22Rv1 (cell line): Measurements from ENCODE around the gene EIPR1.

Experiments used
- H3K27ac ChIP-seq: fragments of 450-650 bp; 2 replicates; pipeline ENCODE4 v1.5.1; 2017
- CTCF ChIP-seq: fragments of 450-650 bp; IDR thresholded peaks from 2 replicates; pipeline ENCODE4 v1.5.1; 2017; ENCODE audit warnings: mild to moderate bottlenecking
- ZFX ChIP-seq: fragments of 450-650 bp; IDR thresholded peaks from 2 replicates; pipeline ENCODE4 v1.6.1; 2017; ENCODE audit warnings: antibody characterized with exemption, borderline replicate concordance

EIPR1 gene

GRCh38 chr2:3319745-3320566 lies 57.7 kb downstream of the EIPR1 start:
- H3K27ac ChIP-seq = no peak overlapping the region
- TF ChIP-seq ZFX = no peak
- TF ChIP-seq CTCF = no peak

- TF ChIP-seq ZFX (no peak), CTCF (no peak)
- no peak overlapping the region for H3K27ac ChIP-seq
Observed at GRCh38 chr2:3319134-3319533, 58.5 kb downstream of the EIPR1 start.

DNA sequence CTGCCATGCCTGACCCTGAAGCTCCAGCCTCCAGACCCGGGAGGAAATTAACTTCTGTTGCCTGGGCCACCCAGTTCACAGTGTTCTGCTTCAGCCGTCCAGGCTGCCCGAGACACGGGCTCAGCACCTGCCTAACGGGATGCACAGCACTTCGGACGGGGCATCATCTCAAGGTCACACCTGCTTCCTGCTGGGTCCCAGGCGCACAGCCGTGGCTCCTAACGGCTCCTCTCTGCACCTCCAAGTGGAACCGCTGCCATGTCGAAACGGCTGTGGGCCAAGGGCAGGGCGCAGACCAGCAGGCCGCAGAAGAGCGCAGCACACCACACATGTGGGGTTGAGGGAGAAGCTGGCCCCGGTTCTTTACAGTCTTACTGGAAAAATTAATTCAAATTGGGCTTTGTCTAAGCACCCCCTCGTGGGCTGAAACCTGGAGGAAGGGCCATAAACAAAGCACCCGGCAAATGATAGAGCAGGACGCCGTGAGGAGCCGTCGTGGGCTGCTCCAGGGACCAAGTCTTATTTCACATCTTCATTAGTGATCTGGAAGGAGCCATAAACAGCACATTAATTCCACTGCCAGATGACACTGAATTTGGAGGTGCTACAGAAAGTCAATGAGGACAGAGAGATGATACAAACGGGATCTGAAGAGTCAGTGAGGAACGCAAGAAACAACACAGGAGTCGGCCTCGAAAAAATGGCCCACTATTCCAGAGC lies 59.6 kb downstream of the EIPR1 start:
- TF ChIP-seq ZFX (no peak), CTCF (no peak)

DNA sequence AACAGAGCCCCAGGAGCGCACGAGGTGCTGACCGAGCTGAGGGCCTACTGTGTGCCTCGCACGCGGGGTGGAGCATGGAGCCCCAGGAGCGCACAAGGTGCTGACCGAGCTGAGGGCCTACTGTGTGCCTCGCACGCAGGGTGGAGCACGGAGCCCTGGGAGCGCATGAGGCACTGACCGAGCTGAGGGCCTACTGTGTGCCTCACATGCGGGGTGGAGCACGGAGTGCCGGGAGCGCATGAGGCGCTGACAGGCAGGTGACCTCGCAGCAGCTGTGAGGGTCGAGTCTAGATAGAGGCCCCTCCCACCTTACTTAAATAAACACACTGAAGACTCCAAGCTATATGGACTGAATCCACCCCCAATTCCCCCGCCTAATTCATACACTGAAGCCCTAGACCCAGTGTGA lies 60.3 kb downstream of the EIPR1 start:
- TF ChIP-seq CTCF (no peak), ZFX (no peak)
- no peak overlapping the region for H3K27ac ChIP-seq

More for the DNA sequence above, 59.6 kb downstream of the EIPR1 start:
- H3K27ac ChIP-seq = no peak overlapping the region

DNA sequence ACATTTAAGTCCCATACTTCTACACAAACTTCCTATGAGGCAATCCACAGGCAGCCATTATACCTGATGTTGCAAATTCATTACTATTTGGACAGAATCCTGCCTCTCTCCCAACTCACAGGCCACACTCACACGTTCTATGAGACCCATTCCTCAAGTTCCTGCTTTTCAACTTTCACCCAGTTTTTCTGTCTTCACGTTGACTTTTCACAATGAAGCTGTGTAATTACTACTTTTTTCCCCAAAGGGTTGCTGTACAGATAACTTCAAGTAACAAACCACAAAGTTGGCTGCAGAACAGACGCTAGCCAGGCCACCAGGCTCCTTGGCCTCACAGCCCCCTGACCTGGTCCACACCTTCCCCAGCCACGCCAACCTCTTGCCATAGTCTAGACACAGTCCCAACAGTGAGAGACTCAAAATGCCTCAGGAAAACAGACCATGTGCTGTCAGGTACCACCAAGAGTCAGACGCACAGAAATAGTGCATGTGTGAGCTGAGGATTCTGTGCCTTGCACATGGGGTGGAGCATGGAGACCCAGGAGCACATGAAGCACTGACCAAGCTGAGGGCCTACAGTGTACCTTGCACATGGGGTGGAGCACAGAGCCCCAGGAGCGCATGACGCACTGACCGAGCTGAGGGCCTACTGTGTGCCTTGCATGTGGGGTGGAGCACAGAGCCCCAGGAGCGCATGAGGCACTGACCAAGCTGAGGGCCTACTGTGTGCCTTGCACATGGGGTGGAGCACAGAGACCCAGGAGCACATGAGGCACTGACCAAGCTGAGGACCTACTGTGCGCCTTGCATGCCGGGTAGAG lies 61.0 kb downstream of the EIPR1 start:
- TF ChIP-seq CTCF = no peak
- no peak for TF ChIP-seq ZFX

DNA sequence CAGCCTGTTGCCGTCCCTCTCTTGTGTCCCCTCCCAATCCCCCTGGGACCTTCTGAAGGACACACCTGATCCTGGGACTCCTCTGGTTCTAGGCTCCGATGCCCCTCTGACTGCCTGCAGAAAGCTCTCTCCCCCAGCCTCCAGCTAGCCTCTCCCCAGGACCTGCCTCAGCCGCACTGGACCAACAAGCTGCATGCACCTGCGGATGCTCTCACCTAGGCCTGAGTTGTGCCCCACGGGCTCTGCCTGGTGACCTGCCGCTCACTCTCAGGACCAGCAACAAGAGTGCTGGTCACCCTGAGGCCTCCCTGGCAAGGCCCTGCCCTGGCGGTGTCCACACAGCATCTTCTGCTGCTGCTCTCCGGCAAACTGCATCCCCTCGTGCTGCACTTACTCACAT lies 63.0 kb downstream of the EIPR1 start:
- TF ChIP-seq ZFX = no peak
- TF ChIP-seq CTCF = no peak
- no peak overlapping the region for H3K27ac ChIP-seq

More for the DNA sequence above, 61.0 kb downstream of the EIPR1 start:
- no peak overlapping the region for H3K27ac ChIP-seq
